ACC112 (cell line): Measurements from ENCODE around the gene SCO2.
"Not testable (repeated sequence)": the region's sequence is repeated elsewhere in the genome, so short reads cannot be mapped to it uniquely, and the experiment has no call there.

Experiments used
- H2AFZ ChIP-seq: fragments of 200-600 bp; sonication (generic); one replicate; pipeline ENCODE4 v1.6.0; 2017; ENCODE audit warnings: antibody characterized with exemption, low read length; ENCODE audit not compliant: unreplicated experiment
- H3K27ac ChIP-seq: fragments of 200-600 bp; sonication (generic); 2 replicates; pipeline ENCODE4 v1.5.1; 2014; ENCODE audit warnings: low read depth, mild to moderate bottlenecking, antibody characterized with exemption, low read length, moderate library complexity
- H3K27me3 ChIP-seq: fragments of 200-600 bp; sonication (generic); 2 replicates; pipeline ENCODE4 v1.6.1; 2014; ENCODE audit warnings: mild to moderate bottlenecking, antibody characterized with exemption, low read length, moderate library complexity, mixed read lengths; ENCODE audit not compliant: insufficient read depth
- H3K36me3 ChIP-seq: fragments of 200-600 bp; sonication (generic); 2 replicates; pipeline ENCODE4 v1.6.1; 2016; ENCODE audit warnings: mild to moderate bottlenecking, antibody characterized with exemption, low read length, moderate library complexity, mixed read lengths; ENCODE audit not compliant: insufficient read depth
- H3K4me1 ChIP-seq: fragments of 200-600 bp; sonication (generic); one replicate; pipeline ENCODE4 v1.6.1; 2016; ENCODE audit warnings: low read length, mixed read lengths; ENCODE audit not compliant: insufficient read depth, unreplicated experiment, control insufficient read depth
- H3K4me3 ChIP-seq: fragments of 200-600 bp; sonication (generic); 2 replicates; pipeline ENCODE4 v1.5.1; 2014; ENCODE audit warnings: mild to moderate bottlenecking, low read depth, low read length
- H3K79me2 ChIP-seq: fragments of 200-600 bp; sonication (generic); one replicate; pipeline ENCODE4 v1.6.0; 2016; ENCODE audit warnings: low read length; ENCODE audit not compliant: control insufficient read depth, unreplicated experiment, insufficient read depth

Gene SCO2

GRCh38 chr22:50541667-50542026 lies 16.2 kb upstream of the SCO2 start:
- not testable (repeated sequence) for H3K27me3 ChIP-seq, H3K4me3 ChIP-seq, H3K79me2 ChIP-seq, H3K36me3 ChIP-seq, H2AFZ ChIP-seq
- peak overlapping the region; percentile 100 for H3K27ac ChIP-seq
- H3K4me1 ChIP-seq, result peaks cover 44% of the 10 kb centered on the region

GRCh38 chr22:50540381-50540780 lies 15.0 kb upstream of the SCO2 start:
- peaks cover 40% of the 10 kb centered on the region for H3K4me1 ChIP-seq
- H3K79me2 ChIP-seq, result no peaks in the 10 kb centered on the region
- H3K4me3 ChIP-seq, result no peak overlapping the region
- no peak overlapping the region for H2AFZ ChIP-seq
- no peaks in the 10 kb centered on the region for H3K27me3 ChIP-seq
- H3K27ac ChIP-seq, result peak overlapping the region; percentile 100
- H3K36me3 ChIP-seq, result no peaks in the 10 kb centered on the region

DNA sequence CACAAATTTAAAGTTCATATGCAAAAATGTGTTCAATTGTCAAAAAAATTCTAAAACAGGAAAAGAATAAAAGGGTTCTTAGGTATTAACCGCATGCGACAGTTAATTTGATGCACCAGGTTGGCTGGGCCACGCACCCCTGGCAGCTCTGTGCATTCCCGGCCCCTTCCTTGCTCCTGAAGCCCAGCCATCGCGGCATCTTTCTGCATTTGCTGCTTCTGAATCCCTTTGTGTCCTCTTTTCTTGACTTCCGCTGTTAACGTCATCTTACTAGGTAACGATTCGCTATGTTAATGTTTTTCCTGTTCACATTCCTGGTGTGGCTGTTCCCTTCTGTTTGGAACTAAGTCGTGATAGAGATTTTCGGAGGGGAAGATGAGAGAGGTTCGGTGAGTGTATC lies 12.4 kb upstream of the SCO2 start:
- Histone ChIP-seq H2AFZ (no peak overlapping the region), H3K4me1 (peaks cover 32% of the 10 kb centered on the region), H3K36me3 (no peaks in the 10 kb centered on the region), H3K27me3 (no peaks in the 10 kb centered on the region), H3K79me2 (no peaks in the 10 kb centered on the region), H3K4me3 (no peak overlapping the region), H3K27ac (peak overlapping the region; percentile 100)

GRCh38 chr22:50536226-50536625 lies 10.8 kb upstream of the SCO2 start:
- Histone ChIP-seq H3K4me1 (peaks cover 24% of the 10 kb centered on the region), H3K27ac (no peak overlapping the region), H3K79me2 (peaks cover 3% of the 10 kb centered on the region), H2AFZ (no peak overlapping the region), H3K36me3 (no peaks in the 10 kb centered on the region), H3K27me3 (no peaks in the 10 kb centered on the region), H3K4me3 (no peak overlapping the region)

- H3K36me3 ChIP-seq, result no peaks in the 10 kb centered on the region
- H3K4me3 ChIP-seq, result no peak overlapping the region
- H3K27ac ChIP-seq, result no peak overlapping the region
- H2AFZ ChIP-seq, result no peak overlapping the region
- peaks cover 18% of the 10 kb centered on the region for H3K4me1 ChIP-seq
- H3K27me3 ChIP-seq, result no peaks in the 10 kb centered on the region
- peaks cover 4% of the 10 kb centered on the region for H3K79me2 ChIP-seq
Measured at GRCh38 chr22:50535113-50535512, 9.7 kb upstream of the SCO2 start.

DNA sequence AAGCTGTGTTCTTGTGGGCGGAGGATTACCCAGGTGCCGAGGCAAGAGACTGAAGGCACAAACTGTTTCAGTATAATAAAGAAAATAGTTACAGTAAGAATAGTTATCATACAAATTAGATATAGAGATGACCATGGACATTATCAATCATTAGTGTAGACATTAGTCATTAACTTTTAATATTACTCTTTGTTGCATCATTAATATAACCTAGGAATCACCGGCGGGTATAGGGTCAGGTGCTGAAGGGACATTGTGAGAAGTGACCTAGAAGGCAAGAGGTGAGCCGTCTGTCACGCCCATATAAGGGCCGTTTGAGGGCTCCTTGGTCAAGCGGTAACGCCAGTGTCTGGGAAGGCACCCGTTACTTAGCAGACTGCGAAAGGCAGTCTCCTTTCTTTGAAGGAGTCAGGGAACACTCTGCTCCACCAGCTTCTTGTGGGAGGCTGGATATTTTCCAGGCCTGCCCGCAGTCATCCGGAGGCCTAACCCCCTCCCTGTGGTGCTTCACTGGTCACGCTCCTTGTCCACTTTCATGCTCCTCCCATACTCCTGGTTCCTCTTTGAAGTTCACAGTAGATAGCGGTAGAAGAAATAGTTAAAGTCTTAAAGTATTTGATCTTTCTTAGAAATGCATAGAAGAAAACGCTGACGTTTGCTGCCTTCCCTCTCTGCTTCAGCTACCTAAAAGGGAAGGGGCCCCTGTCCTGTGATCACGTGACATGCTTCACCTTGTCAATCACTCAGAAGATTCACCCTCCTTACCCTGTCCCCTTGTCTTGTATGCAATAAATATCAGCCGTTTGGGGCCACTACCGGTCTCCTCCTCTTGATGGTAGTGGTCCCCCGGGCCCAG lies 8.7 kb upstream of the SCO2 start:
- H3K27ac ChIP-seq, H3K36me3 ChIP-seq, H2AFZ ChIP-seq, H3K4me3 ChIP-seq, H3K27me3 ChIP-seq: not testable (repeated sequence)
- H3K79me2 ChIP-seq, result peaks cover 11% of the 10 kb centered on the region
- peaks cover 10% of the 10 kb centered on the region for H3K4me1 ChIP-seq

DNA sequence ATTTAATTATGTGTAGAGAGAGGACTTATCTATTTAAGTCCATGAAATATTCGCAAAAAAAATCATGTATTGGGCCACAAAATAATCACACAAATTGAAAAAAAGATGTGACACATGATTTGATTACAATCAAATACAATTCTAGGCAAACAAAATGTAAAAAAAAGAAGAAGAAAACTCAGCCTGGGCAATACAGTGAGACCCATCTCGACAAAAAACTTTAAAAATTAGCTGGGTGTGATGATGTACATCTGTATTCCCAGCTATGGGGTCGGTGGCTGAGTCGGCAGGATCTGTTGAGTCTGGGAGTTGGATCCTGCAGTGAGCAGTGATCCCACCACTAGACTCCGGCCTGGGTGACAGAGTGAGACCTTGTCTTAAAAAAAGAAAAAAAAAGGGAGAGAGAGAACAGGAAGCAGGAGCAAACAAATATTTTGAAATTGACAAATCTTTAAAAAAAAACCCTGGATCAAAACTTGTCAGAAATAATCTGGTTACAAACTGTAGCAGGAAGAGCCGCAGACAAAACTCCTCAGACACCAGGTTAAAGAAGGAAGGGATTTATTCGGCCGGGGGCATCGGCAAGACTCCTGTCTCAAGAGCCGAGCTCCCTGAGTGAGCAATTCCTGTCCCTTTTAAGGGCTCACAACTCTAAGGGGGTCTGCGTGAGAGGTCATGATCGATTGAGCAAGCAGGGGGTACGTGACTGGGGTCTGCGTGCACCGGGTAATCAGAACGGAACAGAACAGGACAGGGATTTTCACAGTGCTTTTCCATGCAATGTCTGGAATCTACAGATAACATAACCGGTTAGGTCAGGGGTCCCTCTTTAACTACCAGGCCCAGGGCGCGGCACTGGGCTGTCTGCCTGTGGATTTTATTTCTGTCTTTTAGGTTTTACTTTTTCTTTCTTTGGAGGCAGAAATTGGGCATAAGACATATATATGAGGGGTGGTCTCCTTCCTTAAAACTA lies 7.7 kb upstream of the SCO2 start:
- peak overlapping the region; percentile 97 for H3K27ac ChIP-seq
- no peaks in the 10 kb centered on the region for H3K27me3 ChIP-seq

GRCh38 chr22:50531962-50532674 lies 6.7 kb upstream of the SCO2 start:
- Histone ChIP-seq H2AFZ (no peak overlapping the region), H3K4me3 (peak overlapping the region; percentile 91), H3K27me3 (no peaks in the 10 kb centered on the region), H3K27ac (peak overlapping the region; percentile 97), H3K4me1 (peaks cover 13% of the 10 kb centered on the region), H3K36me3 (no peaks in the 10 kb centered on the region), H3K79me2 (peaks cover 15% of the 10 kb centered on the region)

More for the DNA sequence above, 7.7 kb upstream of the SCO2 start:
- Histone ChIP-seq H3K79me2 (peaks cover 15% of the 10 kb centered on the region), H3K4me1 (peaks cover 11% of the 10 kb centered on the region), H2AFZ (no peak overlapping the region), H3K36me3 (no peaks in the 10 kb centered on the region), H3K4me3 (peak overlapping the region; percentile 91)

GRCh38 chr22:50531546-50531961 lies 6.2 kb upstream of the SCO2 start:
- no peak overlapping the region for H2AFZ ChIP-seq
- H3K27ac ChIP-seq, result peak overlapping the region; percentile 97
- peaks cover 13% of the 10 kb centered on the region for H3K4me1 ChIP-seq
- H3K79me2 ChIP-seq, result peaks cover 15% of the 10 kb centered on the region
- H3K27me3 ChIP-seq, result no peaks in the 10 kb centered on the region
- H3K4me3 ChIP-seq, result peak overlapping the region; percentile 91
- no peaks in the 10 kb centered on the region for H3K36me3 ChIP-seq

DNA sequence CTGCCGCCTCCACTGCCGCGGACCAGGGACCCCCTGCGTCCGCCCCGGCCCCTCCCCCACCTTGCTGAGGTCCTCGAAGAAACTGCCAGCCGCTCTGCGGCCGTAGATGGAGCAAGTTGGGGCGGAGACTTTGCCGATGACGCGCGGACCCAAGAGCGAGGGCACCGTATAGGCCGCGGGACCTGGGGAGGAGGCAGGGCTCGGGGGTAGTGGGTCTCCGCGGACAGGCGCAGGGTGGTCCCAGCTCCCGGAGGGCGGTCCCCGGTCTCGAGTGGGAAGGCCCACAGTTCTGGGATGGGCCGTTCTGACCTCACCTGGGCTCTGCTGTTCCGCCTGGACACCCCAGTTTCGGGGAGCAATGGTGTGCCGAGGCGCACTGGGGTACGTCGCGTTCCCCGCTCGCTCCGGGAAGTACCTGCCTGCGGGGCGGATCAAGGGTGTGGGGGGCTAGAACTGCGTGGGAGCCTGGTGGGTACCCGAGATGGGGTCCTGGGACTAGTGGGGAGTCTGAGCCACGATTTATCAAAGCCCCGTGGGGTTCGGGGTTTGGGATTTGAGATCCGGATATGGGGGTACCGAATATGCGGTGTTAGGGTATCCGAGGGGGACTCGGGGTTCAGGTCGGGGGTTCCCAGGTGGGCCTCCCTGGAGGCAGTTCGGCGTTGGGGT lies 5.6 kb upstream of the SCO2 start:
- H2AFZ ChIP-seq, result no peak overlapping the region
- H3K27me3 ChIP-seq, result no peaks in the 10 kb centered on the region
- H3K4me1 ChIP-seq, result peaks cover 13% of the 10 kb centered on the region
- H3K36me3 ChIP-seq, result no peaks in the 10 kb centered on the region
- peak overlapping the region; percentile 97 for H3K27ac ChIP-seq
- peaks cover 15% of the 10 kb centered on the region for H3K79me2 ChIP-seq
- peak overlapping the region; percentile 91 for H3K4me3 ChIP-seq
